ENCODE results near the gene RDX. TPM values are rescaled to one million over a fixed set of nuclear protein-coding genes. Genes with fewer than 3 reads are reported as not detected.
"Not testable (repeated sequence)": the region's sequence is repeated elsewhere in the genome, so short reads cannot be mapped to it uniquely, and the experiment has no call there.

RDX gene
- total RNA-seq, 2 donors from 2014 or later = 26.7 to 38.4 TPM

GRCh38 chr11:110283862-110284261 lies 12.6 kb downstream of the RDX start:
- peaks cover 5% of the 10 kb centered on the region for H3K36me3 Mint-ChIP-seq (ENCODE audit: low read depth)
- H3K4me1 Mint-ChIP-seq = peaks cover 18% of the 10 kb centered on the region
- H3K9me3 ChIP-seq (ENCODE audit: control insufficient read depth, low read length, poor library complexity, severe bottlenecking) = no peaks in the 10 kb centered on the region
- no peaks in the 10 kb centered on the region for H3K27me3 Mint-ChIP-seq
- DNase-seq (no peak), ATAC-seq (no peak)
- H3K4me3 Mint-ChIP-seq = no peak overlapping the region
- no peak overlapping the region for H3K27ac Mint-ChIP-seq

GRCh38 chr11:110280595-110280994 lies 15.8 kb downstream of the RDX start:
- DNase-seq; H3K9me3 ChIP-seq (ENCODE audit: control insufficient read depth, low read length, poor library complexity, severe bottlenecking); ATAC-seq; H3K27ac Mint-ChIP-seq; H3K36me3 Mint-ChIP-seq (ENCODE audit: low read depth); H3K27me3 Mint-ChIP-seq; H3K4me3 Mint-ChIP-seq; H3K4me1 Mint-ChIP-seq: not testable (repeated sequence)

- peaks cover 5% of the 10 kb centered on the region for H3K4me1 Mint-ChIP-seq
- no peak overlapping the region for H3K27ac Mint-ChIP-seq
- no peak for ATAC-seq
- no peak for DNase-seq
- H3K9me3 ChIP-seq (ENCODE audit: control insufficient read depth, low read length, poor library complexity, severe bottlenecking) = no peaks in the 10 kb centered on the region
- H3K27me3 Mint-ChIP-seq = no peaks in the 10 kb centered on the region
- no peak overlapping the region for H3K4me3 Mint-ChIP-seq
- H3K36me3 Mint-ChIP-seq (ENCODE audit: low read depth) = peaks cover 5% of the 10 kb centered on the region
Measured at GRCh38 chr11:110279881-110280280, 16.5 kb downstream of the RDX start.

- H3K9me3 ChIP-seq (ENCODE audit: control insufficient read depth, low read length, poor library complexity, severe bottlenecking) = no peaks in the 10 kb centered on the region
- peaks cover 6% of the 10 kb centered on the region for H3K4me1 Mint-ChIP-seq
- ATAC-seq = no peak
- DNase-seq = no peak
- no peaks in the 10 kb centered on the region for H3K27me3 Mint-ChIP-seq
- no peak overlapping the region for H3K27ac Mint-ChIP-seq
- H3K4me3 Mint-ChIP-seq = no peak overlapping the region
- peaks cover 5% of the 10 kb centered on the region for H3K36me3 Mint-ChIP-seq (ENCODE audit: low read depth)
Measured at GRCh38 chr11:110272919-110273318, 23.5 kb downstream of the RDX start.

GRCh38 chr11:110269996-110270395 lies 26.4 kb downstream of the RDX start:
- H3K4me1 Mint-ChIP-seq = peaks cover 10% of the 10 kb centered on the region
- H3K27ac Mint-ChIP-seq = no peak overlapping the region
- DNase-seq = no peak
- no peak overlapping the region for H3K4me3 Mint-ChIP-seq
- no peak for ATAC-seq
- H3K27me3 Mint-ChIP-seq = no peaks in the 10 kb centered on the region
- H3K36me3 Mint-ChIP-seq (ENCODE audit: low read depth) = peaks cover 3% of the 10 kb centered on the region
- H3K9me3 ChIP-seq (ENCODE audit: control insufficient read depth, low read length, poor library complexity, severe bottlenecking) = no peaks in the 10 kb centered on the region

GRCh38 chr11:110268441-110268840 lies 28.0 kb downstream of the RDX start:
- H3K9me3 ChIP-seq (ENCODE audit: control insufficient read depth, low read length, poor library complexity, severe bottlenecking) = no peaks in the 10 kb centered on the region
- H3K27ac Mint-ChIP-seq = no peak overlapping the region
- no peaks in the 10 kb centered on the region for H3K27me3 Mint-ChIP-seq
- no peak for ATAC-seq
- peaks cover 10% of the 10 kb centered on the region for H3K4me1 Mint-ChIP-seq
- H3K4me3 Mint-ChIP-seq = no peak overlapping the region
- H3K36me3 Mint-ChIP-seq (ENCODE audit: low read depth) = peaks cover 3% of the 10 kb centered on the region
- DNase-seq = no peak

- no peaks in the 10 kb centered on the region for H3K9me3 ChIP-seq (ENCODE audit: control insufficient read depth, low read length, poor library complexity, severe bottlenecking)
- ATAC-seq = no peak
- no peak for DNase-seq
- Mint-ChIP-seq H3K36me3 (ENCODE audit: low read depth) (peaks cover 2% of the 10 kb centered on the region), H3K4me1 (peaks cover 6% of the 10 kb centered on the region), H3K4me3 (no peak overlapping the region), H3K27ac (no peak overlapping the region), H3K27me3 (no peaks in the 10 kb centered on the region)
Measured at GRCh38 chr11:110262072-110262403, 34.4 kb downstream of the RDX start.

- no peak for ATAC-seq
- H3K4me3 Mint-ChIP-seq = no peak overlapping the region
Measured at GRCh38 chr11:110261195-110262071, 35.0 kb downstream of the RDX start.

GRCh38 chr11:110253525-110253924 lies 42.9 kb downstream of the RDX start:
- DNase-seq (no peak), ATAC-seq (no peak)
- Mint-ChIP-seq H3K27ac (peak overlapping the region; percentile 57), H3K4me3 (no peak overlapping the region), H3K36me3 (ENCODE audit: low read depth) (peaks cover 5% of the 10 kb centered on the region), H3K4me1 (peaks cover 2% of the 10 kb centered on the region), H3K27me3 (no peaks in the 10 kb centered on the region)
- H3K9me3 ChIP-seq (ENCODE audit: control insufficient read depth, low read length, poor library complexity, severe bottlenecking) = no peaks in the 10 kb centered on the region

More at GRCh38 chr11:110261195-110262071, 35.0 kb downstream of the RDX start:
- Mint-ChIP-seq H3K27me3 (no peaks in the 10 kb centered on the region), H3K36me3 (ENCODE audit: low read depth) (peaks cover 2% of the 10 kb centered on the region), H3K4me1 (peaks cover 6% of the 10 kb centered on the region), H3K27ac (no peak overlapping the region)
- H3K9me3 ChIP-seq (ENCODE audit: control insufficient read depth, low read length, poor library complexity, severe bottlenecking) = no peaks in the 10 kb centered on the region
- DNase-seq = no peak

GRCh38 chr11:110251836-110252235 lies 44.6 kb downstream of the RDX start:
- no peak overlapping the region for H3K4me3 Mint-ChIP-seq
- peak overlapping the region; percentile 21 for H3K27ac Mint-ChIP-seq
- H3K9me3 ChIP-seq (ENCODE audit: control insufficient read depth, low read length, poor library complexity, severe bottlenecking) = no peaks in the 10 kb centered on the region
- H3K36me3 Mint-ChIP-seq (ENCODE audit: low read depth) = peaks cover 7% of the 10 kb centered on the region
- peaks cover 2% of the 10 kb centered on the region for H3K4me1 Mint-ChIP-seq
- ATAC-seq (no peak), DNase-seq (no peak)
- H3K27me3 Mint-ChIP-seq = no peaks in the 10 kb centered on the region

- Mint-ChIP-seq H3K27me3 (no peaks in the 10 kb centered on the region), H3K4me1 (peaks cover 2% of the 10 kb centered on the region), H3K27ac (no peak overlapping the region), H3K36me3 (ENCODE audit: low read depth) (peaks cover 7% of the 10 kb centered on the region), H3K4me3 (no peak overlapping the region)
- no peak for DNase-seq
- ATAC-seq = no peak
- no peaks in the 10 kb centered on the region for H3K9me3 ChIP-seq (ENCODE audit: control insufficient read depth, low read length, poor library complexity, severe bottlenecking)
Measured at GRCh38 chr11:110250168-110250567, 46.2 kb downstream of the RDX start.

GRCh38 chr11:110249766-110250165 lies 46.6 kb downstream of the RDX start:
- DNase-seq = no peak
- Mint-ChIP-seq H3K36me3 (ENCODE audit: low read depth) (peaks cover 7% of the 10 kb centered on the region), H3K4me3 (no peak overlapping the region), H3K27me3 (no peaks in the 10 kb centered on the region), H3K4me1 (peaks cover 2% of the 10 kb centered on the region), H3K27ac (no peak overlapping the region)
- H3K9me3 ChIP-seq (ENCODE audit: control insufficient read depth, low read length, poor library complexity, severe bottlenecking) = no peaks in the 10 kb centered on the region
- ATAC-seq = no peak

- DNase-seq (no peak), ATAC-seq (no peak)
- Mint-ChIP-seq H3K27ac (no peak overlapping the region), H3K36me3 (ENCODE audit: low read depth) (peaks cover 7% of the 10 kb centered on the region), H3K27me3 (no peaks in the 10 kb centered on the region), H3K4me1 (peaks cover 2% of the 10 kb centered on the region), H3K4me3 (no peak overlapping the region)
- H3K9me3 ChIP-seq (ENCODE audit: control insufficient read depth, low read length, poor library complexity, severe bottlenecking) = no peaks in the 10 kb centered on the region
Measured at GRCh38 chr11:110249066-110249465, 47.3 kb downstream of the RDX start.

- ATAC-seq (no peak), DNase-seq (no peak)
- Mint-ChIP-seq H3K27me3 (no peaks in the 10 kb centered on the region), H3K4me3 (no peak overlapping the region), H3K4me1 (peaks cover 2% of the 10 kb centered on the region), H3K36me3 (ENCODE audit: low read depth) (peaks cover 2% of the 10 kb centered on the region), H3K27ac (no peak overlapping the region)
- H3K9me3 ChIP-seq (ENCODE audit: control insufficient read depth, low read length, poor library complexity, severe bottlenecking) = no peaks in the 10 kb centered on the region
Measured at GRCh38 chr11:110243791-110244190, 52.6 kb downstream of the RDX start.

Data from T-helper 17 cell (primary cell).